ENCODE results near the gene PRR19.

Gene PRR19

GRCh38 chr19:42284066-42284501 lies 17.8 kb upstream of the PRR19 start:
- DNase-seq: peak; percentile 91

GRCh38 chr19:42284591-42285341 lies 17.2 kb upstream of the PRR19 start:
- peak; percentile 33 for DNase-seq

- no peak for DNase-seq
Observed at GRCh38 chr19:42285541-42285941, 16.4 kb upstream of the PRR19 start.

GRCh38 chr19:42285988-42286348 lies 16.0 kb upstream of the PRR19 start:
- DNase-seq: no peak

- DNase-seq: no peak
Observed at GRCh38 chr19:42286349-42287016, 15.4 kb upstream of the PRR19 start.

GRCh38 chr19:42287017-42287826 lies 14.7 kb upstream of the PRR19 start:
- no peak for DNase-seq

GRCh38 chr19:42287827-42288107 lies 14.2 kb upstream of the PRR19 start:
- DNase-seq: no peak

GRCh38 chr19:42288387-42288786 lies 13.5 kb upstream of the PRR19 start:
- no peak for DNase-seq

GRCh38 chr19:42288881-42289555 lies 12.9 kb upstream of the PRR19 start:
- DNase-seq: no peak

- DNase-seq: no peak
Observed at GRCh38 chr19:42289556-42290041, 12.3 kb upstream of the PRR19 start.

GRCh38 chr19:42290136-42290522 lies 11.8 kb upstream of the PRR19 start:
- DNase-seq: no peak

GRCh38 chr19:42290523-42291434 lies 11.2 kb upstream of the PRR19 start:
- DNase-seq: peak; percentile 57

- DNase-seq: no peak
Observed at GRCh38 chr19:42291435-42291810, 10.5 kb upstream of the PRR19 start.

- DNase-seq: no peak
Observed at GRCh38 chr19:42292042-42292960, 9.6 kb upstream of the PRR19 start.

GRCh38 chr19:42292963-42293362 lies 9.0 kb upstream of the PRR19 start:
- no peak for DNase-seq

GRCh38 chr19:42293540-42293939 lies 8.4 kb upstream of the PRR19 start:
- no peak for DNase-seq

- DNase-seq: no peak
Observed at GRCh38 chr19:42293948-42294347, 8.0 kb upstream of the PRR19 start.

GRCh38 chr19:42294471-42295137 lies 7.3 kb upstream of the PRR19 start:
- no peak for DNase-seq

GRCh38 chr19:42295342-42295741 lies 6.6 kb upstream of the PRR19 start:
- no peak for DNase-seq

- peak; percentile 91 for DNase-seq
Observed at GRCh38 chr19:42295831-42296525, 6.0 kb upstream of the PRR19 start.
